CMK (cell line): ENCODE results near the gene TMPRSS9.
"Not testable (repeated sequence)": the region's sequence is repeated elsewhere in the genome, so short reads cannot be mapped to it uniquely, and the experiment has no call there.

Experiments
- DNase-seq: peaks from one replicate; pipeline ENCODE4 v3.0.0-alpha.2; 2010; ENCODE audit warnings: low read depth

TMPRSS9 gene

DNA sequence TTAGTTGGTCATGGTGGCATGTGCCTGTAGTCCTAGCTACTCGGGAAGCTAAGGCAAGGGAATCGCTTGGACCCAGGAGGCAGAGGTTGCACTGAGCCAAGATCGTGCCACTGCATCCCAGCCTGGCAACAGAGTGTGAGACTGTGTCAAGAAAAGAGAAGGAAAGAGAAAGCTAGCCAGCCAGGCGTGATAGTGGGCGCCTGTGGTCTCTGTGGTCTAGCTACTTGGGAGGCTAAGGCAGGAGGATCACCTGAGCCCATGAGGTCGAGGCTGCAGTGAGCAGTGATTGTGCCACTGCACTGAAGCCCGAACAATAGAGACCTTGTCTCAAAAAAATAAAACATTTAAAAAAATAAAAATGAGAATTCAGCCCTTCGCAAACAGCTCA, 34.0 kb downstream of the TMPRSS9 start:
- DNase-seq = no peak

DNA sequence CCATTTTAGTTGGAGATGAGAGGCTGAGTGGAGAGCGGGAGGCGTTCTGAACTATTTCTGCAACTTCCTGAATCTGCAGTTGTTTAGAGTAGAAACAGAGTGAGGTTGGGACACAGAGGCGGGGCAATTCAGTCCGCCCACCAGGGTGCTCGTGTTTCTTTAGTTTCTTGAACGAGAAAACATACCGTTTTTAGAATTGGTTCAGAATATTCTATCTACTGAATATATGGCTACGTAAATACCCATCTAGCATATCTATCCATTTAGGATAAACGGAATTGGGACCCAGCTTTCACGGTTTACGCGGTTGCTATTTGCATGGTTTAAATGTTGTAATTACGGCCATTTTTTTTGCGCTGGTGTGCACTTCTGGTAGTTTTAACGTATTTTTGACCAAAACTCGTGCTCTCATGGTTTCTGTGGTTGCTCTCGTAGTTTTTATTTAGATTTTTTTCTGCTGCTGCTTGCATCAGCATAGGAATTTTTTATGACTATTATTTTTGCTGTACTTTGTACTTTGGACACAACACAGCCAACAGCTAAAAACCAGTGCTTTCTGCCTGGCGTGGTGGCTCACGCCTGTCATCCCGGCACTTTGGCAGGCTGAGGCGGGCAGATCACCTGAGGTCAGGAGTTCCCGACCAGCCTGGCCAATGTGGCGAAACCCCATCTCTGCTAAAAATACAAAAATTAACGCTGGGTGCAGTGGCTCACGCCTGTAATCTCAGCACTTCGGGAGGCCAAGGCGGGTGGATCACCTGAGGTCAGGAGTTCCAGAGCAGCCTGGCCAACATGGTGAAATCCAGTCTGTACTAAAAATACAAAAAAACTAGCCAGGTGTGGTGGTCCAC, 34.6 kb downstream of the TMPRSS9 start:
- DNase-seq = no peak

DNA sequence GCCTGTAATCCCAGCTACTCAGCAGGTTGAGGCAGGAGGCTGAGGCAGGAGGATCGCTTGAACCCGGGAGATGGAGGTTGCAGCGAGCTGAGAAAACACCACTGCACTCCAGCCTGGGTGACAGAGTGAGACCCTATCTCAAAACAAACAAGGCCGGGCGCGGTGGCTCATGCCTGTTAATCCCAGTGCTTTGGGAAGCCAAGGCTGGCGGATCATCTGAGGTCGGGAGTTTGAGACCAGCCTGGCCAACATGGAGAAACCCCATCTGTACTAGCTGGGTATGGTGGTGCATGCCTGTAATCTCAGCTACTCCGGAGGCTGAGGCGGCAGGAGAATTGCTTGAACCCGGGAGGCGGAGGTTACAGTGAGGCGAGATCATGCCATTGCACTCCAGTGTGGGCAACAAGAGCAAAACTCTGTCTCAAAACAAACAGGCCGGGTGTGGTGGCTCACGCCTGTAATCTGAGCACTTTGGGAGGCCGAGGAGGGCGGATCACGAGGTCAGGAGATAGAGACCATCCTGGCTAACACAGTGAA, 35.3 kb downstream of the TMPRSS9 start:
- not testable (repeated sequence) for DNase-seq

DNA sequence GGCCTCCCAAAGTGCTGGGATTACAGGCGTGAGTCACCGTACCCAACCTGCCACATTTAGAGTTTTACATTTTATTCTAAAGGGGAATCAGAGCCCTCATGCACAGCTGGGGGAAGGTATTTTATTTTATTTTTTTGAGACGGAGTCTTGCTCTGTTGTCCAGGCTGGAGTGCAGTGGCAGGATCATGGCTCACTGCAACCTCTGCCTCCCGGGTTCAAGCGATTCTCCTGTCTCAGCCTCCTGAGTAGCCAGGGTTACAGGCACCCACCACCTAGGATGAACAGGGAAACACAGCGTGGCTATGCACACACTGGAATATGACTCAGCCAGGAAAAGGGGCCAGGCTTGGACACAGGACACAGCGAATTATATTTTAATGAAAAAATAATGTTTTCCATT, 37.1 kb downstream of the TMPRSS9 start:
- DNase-seq = not testable (repeated sequence)

DNA sequence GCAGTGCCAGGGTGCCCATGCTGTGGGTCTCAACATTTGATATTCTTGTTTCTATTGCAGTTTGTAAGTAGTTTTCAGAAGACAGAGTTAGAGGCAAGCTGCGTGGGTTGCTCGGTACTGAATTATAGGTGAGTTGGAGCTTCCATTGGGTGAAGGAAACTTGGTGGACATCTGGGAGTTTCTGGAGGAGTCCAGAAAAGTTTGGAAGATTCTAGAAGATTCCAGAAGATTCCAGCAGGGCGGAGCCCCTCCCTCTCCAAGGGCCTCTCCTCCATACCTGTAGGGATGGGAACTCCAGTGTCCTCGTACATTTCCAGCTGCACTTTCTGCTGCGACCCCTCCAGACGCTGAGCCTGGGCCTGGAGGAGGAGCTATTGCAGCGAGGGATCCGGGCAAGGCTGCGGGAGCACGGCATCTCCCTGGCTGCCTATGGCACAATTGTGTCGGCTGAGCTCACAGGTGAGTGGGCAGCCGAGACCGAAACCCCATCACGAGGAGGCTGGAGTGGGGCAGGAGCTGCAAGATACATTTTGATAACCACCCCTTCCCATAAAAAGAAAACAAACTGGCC, 38.8 kb downstream of the TMPRSS9 start:
- DNase-seq = no peak

DNA sequence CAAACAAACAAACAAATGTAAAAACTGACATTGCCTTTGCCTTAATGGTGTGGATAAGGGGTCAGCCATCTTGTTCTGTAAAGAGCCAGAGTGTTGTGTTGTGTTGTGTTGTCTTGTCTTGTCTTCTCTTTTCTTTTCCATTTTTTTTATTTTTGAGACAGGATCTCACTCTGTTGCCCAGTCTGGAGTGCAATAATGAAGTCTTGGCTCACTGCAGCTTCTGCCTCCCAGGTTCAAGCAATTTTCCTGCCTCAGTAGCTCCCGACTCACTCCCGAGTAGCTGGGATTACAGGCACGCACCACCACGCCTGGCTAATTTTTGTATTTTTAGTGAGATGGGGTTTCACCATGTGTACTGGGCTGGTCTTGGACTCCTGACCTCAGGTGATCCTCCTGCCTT, 39.5 kb downstream of the TMPRSS9 start:
- DNase-seq = no peak

DNA sequence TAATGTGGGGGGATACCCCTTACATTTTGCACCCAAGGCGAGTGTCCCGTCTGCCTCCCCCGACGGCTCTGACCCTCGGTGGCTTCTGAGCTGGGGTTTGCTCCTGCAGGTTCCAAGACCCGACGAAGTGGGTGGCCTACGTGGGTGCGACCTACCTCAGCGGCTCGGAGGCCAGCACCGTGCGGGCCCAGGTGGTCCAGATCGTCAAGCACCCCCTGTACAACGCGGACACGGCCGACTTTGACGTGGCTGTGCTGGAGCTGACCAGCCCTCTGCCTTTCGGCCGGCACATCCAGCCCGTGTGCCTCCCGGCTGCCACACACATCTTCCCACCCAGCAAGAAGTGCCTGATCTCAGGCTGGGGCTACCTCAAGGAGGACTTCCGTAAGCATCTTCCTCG, 48.2 kb downstream of the TMPRSS9 start:
- DNase-seq = no peak

DNA sequence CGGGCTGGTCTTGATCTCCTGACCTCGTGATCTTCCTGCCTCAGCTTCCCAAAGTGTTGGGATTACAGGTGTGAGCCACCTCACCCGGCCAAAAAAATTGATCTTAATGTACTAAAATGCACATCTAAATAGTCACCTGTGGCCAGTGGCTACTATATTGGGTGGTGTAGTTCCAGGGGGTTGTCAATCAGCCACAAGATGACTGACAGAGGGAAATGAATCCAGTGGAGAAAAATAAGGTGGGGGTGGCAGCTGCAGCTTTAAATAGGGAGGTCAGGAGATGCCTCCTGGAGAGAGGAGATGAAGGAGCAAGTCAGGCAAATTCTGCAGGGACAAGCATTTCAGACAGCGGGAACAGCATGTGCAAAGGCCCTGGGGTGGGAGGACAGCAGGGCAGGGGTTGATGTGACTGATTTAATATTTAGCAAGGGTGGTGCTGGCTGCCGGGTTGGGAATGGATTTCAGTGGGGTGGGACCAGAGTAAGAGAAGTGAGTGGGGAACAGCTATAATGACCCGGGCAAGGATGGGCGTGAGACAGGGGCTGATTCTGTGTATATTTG, 49.4 kb downstream of the TMPRSS9 start:
- DNase-seq = no peak

DNA sequence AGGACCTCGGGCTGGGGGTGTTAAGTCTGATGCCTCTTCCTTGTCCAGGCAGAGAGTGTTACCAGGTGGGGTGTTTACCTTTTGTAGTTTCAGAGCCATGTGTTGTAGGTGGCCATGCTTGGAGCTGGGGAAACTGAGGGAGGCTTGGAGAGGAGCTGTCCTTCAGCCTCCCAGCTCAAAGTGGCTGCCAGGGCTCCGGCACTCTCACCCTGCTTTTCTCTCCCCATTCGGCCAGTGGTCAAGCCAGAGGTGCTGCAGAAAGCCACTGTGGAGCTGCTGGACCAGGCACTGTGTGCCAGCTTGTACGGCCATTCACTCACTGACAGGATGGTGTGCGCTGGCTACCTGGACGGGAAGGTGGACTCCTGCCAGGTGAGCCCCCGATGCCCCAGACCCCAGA, 50.0 kb downstream of the TMPRSS9 start:
- DNase-seq = no peak

DNA sequence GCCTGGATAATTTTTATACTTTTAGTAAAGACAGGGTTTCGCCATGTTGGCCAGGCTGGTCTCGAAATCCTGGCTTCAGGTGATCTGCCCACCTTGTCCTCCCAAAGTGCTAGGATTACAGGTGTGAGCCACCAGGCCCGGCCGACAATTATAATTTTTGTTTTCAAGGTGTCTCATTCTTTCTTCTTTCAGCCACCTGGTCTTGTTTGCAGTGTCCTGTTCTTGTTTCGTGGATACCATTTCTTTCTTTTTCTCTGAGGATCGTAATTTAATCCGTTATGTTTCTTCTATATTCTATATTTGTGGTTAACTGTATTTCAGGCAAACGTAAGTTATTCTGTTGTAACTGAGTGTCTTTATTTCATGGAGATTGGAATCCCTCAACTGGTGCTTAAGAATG, 51.6 kb downstream of the TMPRSS9 start:
- DNase-seq = no peak

DNA sequence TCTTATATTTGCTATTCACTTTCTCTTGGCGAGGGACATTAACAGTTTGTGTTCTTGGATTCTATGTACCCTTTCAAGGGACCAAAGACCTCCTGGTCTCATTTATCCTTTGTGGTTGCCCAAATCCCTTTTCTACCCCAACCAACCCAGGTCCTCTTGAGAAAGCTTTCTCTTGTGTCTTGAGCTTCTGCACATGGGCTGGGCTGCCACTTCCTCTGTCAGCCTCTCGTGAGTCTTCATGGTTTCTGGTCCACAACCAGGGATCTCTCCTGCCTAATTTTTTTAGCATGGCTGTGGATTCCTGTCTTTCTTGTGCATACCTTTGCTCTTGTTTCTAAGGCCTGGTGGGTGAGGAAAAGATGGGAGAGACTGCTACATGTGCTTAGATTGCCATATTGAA, 52.4 kb downstream of the TMPRSS9 start:
- no peak for DNase-seq

DNA sequence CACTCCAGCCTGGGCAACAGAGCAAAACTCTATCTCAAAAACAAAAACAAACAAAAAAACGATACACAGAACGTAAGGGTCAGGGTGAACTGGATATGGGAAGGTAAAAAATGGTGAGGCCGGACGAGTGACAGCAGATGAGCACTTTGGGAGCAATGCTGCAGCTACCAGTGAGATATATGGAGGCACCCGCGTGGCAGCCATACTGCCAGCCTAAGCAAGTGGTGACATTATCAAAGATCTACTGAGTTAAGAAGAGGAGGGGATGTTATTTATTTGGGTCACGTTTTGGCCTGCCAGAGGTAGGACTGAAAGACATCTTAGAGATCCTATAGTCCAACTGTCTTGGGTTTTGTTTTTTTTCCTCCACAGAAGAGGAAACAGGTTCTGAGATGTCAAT, 53.1 kb downstream of the TMPRSS9 start:
- no peak for DNase-seq

DNA sequence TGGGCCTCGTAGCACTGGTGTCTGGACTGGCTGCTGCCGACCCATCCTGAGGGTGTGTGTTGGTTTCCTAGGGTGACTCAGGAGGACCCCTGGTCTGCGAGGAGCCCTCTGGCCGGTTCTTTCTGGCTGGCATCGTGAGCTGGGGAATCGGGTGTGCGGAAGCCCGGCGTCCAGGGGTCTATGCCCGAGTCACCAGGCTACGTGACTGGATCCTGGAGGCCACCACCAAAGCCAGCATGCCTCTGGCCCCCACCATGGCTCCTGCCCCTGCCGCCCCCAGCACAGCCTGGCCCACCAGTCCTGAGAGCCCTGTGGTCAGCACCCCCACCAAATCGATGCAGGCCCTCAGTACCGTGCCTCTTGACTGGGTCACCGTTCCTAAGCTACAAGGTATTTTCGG, 53.6 kb downstream of the TMPRSS9 start:
- DNase-seq = no peak

DNA sequence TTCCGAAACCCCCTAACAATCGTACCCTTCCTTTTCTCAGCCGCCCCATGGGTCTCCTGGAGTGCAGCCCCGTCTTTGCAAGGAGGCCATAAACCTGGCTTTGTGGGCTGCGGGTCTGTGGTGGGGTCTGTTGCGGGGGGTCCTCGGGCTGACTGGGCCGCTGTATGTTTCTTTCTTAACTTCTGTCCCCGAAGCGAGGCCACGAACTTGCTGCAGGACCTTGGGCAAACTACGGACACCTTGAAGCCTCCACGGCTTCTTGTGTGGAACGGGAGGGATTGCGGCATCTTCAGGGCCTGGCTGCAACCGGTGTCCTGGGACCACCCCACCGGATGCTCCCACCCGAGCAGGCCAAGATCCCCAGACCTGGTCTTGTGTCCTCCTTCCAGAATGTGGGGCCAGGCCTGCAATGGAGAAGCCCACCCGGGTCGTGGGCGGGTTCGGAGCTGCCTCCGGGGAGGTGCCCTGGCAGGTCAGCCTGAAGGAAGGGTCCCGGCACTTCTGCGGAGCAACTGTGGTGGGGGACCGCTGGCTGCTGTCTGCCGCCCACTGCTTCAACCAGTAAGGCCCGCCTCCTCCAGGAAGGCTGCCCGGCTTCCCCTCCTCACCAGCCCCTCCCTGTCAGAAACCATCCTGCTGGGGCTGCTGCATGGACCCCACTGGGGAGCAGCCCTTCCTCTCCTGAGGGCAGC, 55.4 kb downstream of the TMPRSS9 start:
- no peak for DNase-seq

DNA sequence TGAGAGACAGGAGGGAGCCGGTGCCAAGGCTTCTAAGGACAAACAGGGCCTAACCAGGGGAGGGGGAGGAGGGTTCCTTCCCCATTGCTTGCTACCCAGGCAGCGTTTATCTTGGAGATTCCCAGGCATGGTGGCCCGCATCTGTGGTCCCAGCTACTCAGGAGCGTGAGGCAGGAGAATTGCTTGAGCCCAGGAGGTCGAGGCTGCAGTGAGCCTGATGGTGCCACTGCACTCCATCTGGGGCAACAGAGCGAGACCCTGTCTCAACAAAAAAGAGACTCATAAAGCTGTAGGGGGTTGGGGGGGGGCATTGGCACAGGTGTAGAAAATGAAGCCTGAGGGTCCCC, 55.9 kb downstream of the TMPRSS9 start:
- DNase-seq = no peak

DNA sequence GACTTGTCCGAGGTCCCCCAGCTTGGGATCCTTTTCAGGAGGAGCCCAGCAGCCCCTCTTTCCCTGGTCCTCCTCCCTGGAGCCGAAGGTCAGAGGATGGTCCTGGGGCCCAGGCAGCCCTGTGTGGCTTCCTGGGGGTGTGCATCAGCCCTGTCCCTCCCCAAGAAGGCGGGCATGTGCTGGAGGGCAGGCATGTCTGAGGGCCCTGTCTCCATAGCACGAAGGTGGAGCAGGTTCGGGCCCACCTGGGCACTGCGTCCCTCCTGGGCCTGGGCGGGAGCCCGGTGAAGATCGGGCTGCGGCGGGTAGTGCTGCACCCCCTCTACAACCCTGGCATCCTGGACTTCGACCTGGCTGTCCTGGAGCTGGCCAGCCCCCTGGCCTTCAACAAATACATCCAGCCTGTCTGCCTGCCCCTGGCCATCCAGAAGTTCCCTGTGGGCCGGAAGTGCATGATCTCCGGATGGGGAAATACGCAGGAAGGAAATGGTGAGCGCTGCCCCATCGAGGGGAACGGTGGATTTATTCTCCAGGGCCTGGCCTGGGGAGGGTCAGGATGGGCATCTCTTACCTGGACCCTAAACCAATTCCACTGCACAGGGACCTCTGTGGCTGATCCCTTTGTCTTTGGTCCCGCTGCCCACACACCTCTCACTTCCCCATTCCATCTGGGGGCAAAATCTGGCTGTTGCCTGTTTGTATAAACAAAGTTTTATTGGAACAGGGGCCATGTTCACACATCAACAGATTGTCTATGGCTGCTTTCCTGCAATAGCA, 56.4 kb downstream of the TMPRSS9 start:
- DNase-seq = no peak

DNA sequence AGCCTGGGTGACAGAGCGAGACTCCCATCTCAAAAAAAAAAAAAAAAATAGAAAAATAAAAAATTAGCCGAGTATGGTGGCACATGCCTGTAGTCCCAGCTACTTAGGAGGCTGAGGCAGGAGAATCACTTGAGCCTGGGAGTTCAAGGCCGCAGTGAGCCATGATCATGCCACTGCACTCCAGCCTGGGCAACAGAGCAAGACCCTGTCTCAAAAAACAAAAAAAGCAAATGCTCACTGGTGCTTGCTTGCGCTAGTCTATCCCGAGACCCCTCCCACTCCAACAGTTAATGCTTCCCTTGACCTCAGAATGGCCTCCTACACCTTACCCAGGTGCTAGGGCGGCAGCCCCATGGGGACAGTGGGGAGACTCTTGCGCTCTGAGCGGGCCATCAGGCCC, 57.4 kb downstream of the TMPRSS9 start:
- DNase-seq = not testable (repeated sequence)

DNA sequence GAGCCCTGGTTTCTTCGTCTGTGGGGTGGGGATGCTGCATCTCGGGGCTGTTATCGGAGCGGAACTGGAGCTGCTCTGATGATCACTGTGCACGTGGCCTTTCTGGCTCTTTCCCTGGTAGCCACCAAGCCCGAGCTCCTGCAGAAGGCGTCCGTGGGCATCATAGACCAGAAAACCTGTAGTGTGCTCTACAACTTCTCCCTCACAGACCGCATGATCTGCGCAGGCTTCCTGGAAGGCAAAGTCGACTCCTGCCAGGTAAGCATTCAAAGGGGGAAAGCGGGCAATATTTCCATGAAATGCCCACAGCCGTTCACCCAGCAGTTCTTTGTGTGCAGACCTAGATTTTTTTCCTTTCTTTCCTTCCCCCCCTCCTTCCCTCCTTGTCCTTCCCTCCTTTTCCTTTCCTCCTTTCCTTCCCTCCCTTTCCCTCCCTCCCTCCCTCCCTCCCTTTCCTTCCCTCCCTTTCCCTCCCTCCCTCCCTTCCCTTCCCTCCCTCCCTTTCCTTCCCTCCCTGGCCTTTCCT, 57.9 kb downstream of the TMPRSS9 start:
- DNase-seq = no peak

DNA sequence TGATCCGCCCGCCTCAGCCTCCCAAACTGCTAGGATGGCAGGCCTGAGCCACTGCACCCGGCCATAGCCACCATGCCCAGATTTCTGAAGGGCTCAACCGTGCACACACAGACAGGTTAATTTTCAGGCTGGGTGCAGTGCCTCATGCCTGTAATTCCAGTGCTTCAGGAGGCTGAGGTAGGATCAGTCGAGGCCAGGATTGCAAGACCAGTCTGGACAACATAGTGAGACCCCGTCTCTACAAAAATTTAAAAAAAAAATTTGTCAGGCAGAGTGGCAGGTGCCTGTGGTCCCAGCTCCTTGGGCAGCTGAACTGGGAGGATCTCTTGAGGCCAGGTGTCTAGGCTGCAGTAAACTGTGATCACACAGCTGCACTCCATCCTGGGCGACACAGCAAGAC, 59.7 kb downstream of the TMPRSS9 start:
- DNase-seq = no peak

DNA sequence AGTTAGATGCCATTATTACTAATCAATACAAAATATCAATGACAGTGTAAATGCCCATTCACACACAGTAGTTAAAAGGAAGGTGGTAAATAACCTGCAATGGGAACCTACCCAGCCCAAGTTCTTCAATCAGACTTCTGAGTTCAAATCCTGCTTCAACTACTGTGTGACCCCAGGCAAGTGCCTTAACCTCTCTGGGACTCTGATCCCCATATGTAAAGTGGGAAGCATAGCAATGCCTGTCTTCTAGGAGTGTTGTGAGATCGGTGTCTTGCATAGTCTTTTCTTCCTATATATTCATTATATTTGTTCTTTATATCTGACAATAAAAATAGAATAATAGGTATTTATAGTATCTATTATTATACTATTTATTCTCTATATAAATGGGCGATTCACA, 60.4 kb downstream of the TMPRSS9 start:
- no peak for DNase-seq

DNA sequence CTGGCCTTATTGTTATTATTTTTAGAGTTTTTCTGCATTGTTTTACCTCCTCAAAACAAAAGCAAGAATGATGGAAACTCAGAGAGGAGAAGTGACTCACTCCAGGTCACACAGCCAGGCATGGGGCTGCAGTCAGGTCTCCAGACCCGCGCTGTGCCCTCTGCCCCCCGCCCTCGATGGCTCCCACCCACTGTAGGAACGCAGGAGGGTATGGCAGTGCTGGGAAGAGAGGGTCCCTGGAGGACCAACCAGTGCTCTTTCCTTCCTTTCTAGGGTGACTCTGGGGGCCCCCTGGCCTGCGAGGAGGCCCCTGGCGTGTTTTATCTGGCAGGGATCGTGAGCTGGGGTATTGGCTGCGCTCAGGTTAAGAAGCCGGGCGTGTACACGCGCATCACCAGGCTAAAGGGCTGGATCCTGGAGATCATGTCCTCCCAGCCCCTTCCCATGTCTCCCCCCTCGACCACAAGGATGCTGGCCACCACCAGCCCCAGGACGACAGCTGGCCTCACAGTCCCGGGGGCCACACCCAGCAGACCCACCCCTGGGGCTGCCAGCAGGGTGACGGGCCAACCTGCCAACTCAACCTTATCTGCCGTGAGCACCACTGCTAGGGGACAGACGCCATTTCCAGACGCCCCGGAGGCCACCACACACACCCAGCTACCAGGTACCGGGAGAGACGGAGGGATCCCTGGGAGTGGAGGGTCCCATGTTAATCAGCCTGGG, 61.7 kb downstream of the TMPRSS9 start:
- DNase-seq = no peak
